ENCODE measurements around the gene FOXO4.
A peak's percentile ranks its signal among the peaks of the same experiment; 100 is the strongest.

FOXO4 gene

DNA sequence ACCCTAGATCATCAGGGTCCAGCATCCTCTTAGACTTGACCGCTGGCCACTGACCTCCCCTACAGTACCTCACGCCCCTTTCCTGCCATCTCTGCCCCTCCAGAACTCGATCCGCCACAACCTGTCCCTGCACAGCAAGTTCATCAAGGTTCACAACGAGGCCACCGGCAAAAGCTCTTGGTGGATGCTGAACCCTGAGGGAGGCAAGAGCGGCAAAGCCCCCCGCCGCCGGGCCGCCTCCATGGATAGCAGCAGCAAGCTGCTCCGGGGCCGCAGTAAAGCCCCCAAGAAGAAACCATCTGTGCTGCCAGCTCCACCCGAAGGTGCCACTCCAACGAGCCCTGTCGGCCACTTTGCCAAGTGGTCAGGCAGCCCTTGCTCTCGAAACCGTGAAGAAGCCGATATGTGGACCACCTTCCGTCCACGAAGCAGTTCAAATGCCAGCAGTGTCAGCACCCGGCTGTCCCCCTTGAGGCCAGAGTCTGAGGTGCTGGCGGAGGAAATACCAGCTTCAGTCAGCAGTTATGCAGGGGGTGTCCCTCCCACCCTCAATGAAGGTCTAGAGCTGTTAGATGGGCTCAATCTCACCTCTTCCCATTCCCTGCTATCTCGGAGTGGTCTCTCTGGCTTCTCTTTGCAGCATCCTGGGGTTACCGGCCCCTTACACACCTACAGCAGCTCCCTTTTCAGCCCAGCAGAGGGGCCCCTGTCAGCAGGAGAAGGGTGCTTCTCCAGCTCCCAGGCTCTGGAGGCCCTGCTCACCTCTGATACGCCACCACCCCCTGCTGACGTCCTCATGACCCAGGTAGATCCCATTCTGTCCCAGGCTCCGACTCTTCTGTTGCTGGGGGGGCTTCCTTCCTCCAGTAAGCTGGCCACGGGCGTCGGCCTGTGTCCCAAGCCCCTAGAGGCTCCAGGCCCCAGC lies 5.2 kb downstream of the FOXO4 start:
- DNase-seq: no peak

DNA sequence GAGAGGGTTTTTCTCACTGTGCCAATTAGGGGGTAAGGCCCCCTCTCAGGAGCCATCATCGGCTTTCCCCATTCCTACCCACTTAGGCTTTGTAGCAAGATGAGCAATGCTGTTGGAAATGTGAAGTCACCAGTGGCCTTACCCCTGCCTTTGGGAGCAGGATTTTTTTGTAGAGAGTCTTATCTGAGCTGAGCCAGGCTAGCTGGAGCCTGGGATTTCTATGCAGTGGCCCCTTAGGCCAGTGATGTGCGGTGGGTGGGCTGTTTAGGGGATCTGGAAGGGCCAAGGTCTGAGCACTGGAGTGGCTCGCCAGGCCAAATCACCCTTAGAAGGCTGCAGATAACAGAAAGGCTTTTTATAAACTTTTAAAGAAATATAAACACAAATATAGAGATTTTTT lies 6.6 kb downstream of the FOXO4 start:
- no peak for DNase-seq

DNA sequence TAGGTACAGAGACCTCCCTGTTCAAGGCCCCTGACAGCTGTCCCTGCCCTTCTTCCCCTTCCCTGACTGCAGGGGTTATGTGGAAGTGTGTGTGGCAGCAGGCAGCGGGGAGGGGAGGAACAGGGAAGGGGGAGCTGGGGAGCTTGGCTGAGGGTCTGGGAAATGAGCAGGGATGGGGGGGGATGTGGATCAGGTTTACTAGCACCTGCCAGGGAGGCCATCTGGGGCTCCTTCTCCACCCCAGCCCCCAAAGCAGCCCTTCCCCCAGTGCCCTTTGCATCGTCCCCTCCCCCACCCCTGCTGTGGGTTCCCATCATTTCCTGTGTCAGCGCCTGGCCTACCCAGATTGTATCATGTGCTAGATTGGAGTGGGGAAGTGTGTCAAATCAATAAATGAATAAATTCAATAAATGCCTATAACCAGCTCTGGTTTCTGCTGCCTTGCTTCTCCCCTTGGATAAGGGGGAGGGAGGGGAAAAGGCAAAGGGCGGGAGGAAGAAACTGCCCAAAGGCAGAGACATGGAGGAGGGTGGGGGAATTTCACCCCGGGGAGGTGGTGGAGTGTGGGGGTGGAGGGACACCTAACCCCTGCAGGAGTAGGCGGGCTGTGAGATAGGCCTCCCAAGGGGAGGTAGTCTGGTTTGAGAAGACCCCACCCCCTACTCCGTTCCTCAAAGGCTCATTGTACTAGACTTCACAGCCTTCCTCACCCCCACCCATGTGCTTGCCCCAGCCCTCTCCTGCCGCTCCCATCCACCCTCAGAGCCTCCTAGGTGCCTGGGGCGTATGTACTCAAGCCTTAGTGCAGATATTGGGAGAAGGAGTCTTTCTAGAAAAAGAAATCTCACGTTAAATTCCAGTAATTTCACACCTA lies 7.7 kb downstream of the FOXO4 start:
- DNase-seq: peak; percentile 59

DNA sequence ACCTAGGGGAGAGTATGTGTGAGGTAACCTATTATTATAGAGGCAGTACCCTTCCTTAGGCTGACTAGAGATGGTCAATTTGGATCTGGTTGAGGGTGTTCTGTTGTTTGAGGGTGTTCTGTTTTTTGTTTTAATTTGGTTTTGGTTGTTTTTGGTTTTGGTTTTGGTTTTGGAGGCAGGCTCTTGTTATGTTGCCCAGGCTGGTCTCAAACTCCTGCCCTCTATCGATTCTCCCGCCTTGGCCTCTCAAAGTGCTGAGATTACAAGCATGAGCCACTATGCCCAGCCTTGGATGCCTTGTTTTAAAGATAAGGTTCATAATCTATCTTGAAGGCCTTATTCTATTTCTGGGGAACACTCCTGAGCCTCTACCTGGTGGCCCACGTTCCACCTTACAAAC lies 10.0 kb downstream of the FOXO4 start:
- no peak for DNase-seq

DNA sequence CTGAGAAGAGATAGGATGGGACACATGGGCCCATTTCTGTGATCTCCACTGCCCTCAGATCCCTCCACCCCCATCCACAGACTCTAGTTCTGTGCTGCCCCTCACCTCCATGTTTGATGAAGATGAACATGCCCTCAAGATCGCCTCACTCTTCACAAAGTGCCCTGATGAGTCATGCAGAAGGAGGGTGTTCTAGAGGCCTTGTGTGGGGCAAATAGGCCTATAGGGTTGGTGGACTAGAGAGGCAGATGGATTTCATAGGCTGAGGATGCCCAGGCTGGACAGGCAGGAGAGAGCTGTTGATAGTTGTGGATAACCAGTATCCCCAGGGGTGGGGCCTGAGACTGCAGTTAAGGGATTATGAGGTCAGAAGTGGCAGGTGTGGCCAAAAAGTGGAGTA lies 10.8 kb downstream of the FOXO4 start, which contains the start of gene CXorf65:
TSS of gene CXorf65 (minus strand) at position 314 of the 400 bp plus-strand sequence. CDS start at position 130, 184 bp downstream.
- peak; percentile 55 for DNase-seq

DNA sequence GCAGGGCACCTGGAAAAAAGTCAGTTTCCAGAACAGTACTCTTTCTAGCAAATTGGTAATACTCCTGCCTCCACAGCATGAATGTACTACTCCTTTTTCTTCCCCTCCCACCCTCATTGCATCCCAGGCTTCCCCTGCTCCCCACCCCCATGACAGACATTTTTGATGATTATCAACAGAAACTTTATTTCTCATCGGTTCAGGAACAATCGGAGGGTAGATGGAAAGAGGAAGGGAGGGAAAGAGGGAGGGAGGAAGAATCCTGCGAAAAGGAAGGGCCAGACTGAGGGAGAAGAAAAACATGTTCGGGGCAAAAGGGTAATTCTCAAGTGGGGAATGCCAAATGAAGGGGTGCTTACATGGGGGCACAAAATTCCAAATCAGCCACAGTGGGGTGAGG lies 11.6 kb downstream of the FOXO4 start:
- DNase-seq: no peak

DNA sequence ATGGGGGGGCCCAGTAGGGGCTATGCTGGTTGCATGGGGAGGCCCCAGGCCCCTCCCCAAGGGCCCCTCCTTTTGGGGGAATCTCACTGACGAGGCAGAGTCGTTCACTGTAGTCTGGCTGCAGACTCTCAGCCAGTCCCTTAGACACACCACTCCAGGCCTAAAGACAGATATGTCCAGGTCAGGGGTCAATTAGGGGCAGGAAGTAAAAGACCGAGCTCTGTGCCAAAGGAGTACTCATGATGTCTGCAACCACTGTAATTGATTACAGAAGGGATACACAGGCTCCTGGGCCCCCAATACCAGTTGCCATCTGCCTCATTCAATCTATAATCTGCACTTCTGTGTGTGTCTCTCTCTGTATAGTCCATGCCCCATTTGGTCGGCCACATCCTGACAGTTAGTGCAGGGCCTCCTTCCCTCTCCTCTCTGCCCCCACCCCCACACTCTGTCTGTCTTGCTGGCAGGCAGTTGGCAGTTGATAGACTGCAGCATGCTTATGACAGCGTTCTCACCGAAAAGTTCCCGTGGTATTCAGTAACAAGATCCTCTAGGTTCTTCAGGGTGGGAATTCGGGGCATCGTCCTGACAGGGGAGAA lies 12.2 kb downstream of the FOXO4 start:
- no peak for DNase-seq

DNA sequence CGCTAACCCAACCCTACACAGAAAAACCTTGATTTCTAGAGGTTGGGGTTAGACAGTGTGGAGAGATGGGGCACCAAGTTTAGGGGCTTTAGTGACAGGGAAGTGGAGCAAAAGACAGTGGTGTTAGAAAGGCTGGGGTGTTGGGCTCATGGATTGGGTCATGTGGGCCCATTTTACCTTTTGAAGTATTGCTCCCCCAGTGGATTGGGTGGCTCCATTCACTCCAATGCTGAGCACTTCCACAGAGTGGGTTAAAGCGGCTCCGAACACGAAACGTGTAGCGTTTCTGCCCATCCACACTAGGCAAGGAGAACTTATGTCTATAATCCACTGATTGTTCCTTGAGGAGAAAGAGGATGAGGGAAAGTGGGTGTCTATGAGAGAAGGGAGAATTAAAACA lies 13.4 kb downstream of the FOXO4 start:
- no peak for DNase-seq

DNA sequence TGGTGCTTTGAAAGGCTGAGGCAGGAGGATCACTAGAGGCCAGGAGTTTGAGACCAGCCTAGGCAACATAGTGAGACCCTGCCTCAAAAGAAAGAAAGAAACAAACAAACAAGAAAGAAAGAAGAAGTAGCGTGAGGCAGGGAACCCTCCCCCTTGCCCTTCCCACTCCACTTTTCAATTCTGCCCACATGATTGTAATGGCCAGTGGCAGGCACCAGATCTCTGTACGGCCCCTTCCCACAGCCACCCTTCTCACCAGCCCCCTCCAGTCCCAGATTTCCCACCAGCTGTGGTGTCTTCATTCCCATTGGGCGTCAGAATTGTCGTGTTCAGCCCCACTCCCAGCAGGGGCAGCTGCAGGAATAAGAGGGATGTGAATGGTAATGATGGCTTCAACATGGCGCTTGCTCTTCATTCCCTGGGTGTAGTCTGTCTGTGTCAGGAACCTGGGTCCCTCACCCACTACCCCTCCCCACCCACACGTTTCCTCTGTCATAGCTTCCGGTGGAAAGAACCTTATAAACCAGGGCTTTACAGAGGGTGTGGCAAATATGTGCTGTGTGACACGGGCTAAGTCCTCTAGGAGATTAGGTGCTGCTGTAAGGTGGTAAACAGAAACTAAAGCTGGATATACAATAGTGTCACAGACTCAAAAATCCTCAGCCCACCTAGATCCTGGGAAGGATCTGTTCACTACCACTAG lies 15.6 kb downstream of the FOXO4 start, which contains the start of gene IL2RG:
TSS of gene IL2RG (minus strand) at position 437 of the 703 bp plus-strand sequence. CDS start at position 399, 38 bp downstream.
- peak; percentile 92 for DNase-seq

DNA sequence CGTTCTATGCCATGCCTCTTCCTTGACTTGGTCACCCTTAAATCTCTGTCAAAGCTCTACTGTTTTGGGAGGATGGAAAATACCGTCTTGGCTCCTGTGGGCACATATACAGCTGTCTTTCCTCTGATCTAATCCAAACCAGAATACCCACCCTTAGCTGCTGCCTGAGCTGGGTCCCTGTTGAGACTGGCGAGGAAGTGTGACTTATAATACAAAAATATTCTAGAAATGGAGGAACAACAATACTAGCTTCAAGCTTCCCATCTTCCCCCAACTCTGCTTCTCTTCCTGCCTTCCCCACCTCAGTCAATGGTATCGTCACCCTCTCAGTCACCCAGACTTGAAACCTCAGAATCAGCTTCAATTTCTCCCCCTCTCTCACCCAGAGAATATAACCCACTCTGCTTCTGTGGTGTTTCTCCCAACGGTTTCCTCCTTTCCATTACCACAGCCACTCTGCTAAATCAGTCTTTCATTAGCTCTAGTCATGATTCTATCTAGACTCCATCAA lies 16.3 kb downstream of the FOXO4 start:
- peak; percentile 54 for DNase-seq

DNA sequence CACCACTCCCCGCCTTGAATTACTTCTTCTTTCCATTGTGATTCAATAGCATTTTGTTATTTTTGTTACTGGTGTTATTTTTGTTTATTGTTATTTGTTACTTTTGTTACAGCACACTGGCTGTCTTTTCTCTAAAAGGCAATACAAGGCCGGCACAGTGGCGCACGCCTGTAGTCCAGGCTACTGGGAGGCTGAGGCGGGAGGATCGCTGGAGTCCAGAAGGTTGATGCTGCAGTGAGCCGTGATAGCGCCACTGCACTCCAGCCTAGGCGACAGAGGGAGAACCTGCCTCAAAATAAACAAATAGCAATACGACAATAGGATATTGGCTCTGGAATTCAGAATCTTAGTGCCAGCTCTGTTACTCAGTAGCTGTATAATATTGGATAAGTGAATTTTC lies 21.7 kb downstream of the FOXO4 start:
- no peak for DNase-seq

DNA sequence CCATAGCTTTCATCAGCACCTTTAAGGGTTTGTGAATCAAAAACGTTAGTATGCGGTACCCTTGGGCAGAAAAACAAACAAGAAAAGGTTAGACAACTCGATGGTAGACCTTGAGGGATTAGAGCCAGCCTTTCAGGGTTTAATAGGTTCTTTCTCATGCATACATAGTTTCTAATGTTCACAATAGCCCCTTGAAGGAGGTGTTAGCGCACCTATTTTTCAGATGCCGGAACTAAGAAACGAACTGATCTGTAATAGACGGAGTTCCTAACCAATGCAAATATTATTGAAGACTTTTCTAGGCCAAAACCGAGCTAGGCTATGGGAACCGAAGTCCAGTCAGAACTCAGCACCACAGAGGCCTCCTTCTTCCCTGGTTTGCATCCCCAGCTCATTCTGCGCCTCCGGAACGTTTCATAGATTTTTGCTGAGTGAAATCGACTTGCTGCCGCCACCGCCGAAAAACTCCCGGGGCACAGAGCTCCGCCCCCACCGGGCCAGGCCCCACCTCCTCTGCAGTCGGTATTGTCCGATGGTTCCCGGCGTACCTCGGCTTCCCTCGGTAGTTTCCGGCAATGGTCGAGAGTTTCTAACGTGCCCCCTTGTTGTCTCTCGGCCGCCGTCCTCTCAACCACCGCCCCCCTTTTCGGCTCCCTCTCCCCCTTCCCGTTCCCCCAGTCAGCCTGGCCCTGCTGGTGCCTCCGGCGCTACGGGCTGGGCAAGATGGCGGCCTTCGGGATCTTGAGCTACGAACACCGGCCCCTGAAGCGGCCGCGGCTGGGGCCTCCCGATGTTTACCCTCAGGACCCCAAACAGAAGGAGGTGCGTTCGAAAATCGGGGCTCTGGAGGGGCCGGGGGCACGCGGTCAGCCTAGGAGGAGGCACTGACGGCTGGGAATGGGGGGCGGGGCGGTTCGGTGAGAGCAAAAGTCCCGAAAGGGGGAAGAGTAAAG lies 22.7 kb downstream of the FOXO4 start, which contains the start of gene MED12:
TSS of gene MED12 (plus strand) at position 565 of the 953 bp plus-strand sequence. CDS start at position 724, 159 bp downstream.
- peak; percentile 76 for DNase-seq

DNA sequence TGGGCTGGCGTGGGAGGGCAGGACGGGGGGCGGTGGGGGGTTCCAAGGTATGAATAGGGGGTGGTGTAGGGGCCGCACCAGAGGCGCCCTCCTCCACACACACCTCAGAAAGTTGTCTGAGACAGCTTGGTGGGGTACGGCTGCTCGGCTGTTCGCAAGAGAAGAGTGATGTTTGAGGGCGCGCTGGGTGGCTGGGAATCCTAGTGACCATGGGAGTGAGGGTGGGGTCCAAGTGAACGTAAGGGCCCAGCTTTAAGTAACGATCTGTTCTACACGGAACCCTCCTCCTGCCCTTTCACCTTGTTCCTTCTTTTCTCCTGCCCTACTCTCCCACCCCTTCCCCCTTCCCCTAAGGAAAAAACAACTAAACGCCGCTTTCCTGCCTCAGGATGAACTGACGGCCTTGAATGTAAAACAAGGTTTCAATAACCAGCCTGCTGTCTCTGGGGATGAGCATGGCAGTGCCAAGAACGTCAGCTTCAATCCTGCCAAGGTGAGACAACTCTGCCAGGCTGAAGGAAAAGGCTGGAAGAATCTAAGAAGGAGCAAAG lies 23.4 kb downstream of the FOXO4 start:
- DNase-seq: no peak

DNA sequence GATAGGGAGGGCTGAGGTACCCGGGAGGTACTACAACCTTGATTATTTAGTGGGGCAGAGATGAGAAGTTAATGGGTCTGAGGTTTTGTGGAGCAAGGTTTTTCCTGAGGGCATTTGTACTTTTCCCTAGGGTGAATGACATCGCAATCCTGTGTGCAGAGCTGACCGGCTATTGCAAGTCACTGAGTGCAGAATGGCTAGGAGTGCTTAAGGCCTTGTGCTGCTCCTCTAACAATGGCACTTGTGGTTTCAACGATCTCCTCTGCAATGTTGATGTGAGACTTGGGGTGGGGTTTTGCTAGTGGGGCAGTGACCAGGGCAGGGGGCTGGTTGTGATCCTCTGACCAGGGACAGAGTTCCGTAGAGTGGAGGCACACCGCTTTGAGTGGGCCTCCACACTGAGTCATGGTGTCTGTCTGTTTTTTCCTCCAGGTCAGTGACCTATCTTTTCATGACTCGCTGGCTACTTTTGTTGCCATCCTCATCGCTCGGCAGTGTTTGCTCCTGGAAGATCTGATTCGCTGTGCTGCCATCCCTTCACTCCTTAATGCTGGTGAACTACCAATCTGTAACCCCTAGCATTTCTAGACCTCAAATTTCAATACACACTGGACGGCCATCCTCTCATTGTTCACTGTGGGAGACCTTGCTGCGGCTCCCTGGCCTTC lies 32.6 kb downstream of the FOXO4 start:
- DNase-seq: no peak

DNA sequence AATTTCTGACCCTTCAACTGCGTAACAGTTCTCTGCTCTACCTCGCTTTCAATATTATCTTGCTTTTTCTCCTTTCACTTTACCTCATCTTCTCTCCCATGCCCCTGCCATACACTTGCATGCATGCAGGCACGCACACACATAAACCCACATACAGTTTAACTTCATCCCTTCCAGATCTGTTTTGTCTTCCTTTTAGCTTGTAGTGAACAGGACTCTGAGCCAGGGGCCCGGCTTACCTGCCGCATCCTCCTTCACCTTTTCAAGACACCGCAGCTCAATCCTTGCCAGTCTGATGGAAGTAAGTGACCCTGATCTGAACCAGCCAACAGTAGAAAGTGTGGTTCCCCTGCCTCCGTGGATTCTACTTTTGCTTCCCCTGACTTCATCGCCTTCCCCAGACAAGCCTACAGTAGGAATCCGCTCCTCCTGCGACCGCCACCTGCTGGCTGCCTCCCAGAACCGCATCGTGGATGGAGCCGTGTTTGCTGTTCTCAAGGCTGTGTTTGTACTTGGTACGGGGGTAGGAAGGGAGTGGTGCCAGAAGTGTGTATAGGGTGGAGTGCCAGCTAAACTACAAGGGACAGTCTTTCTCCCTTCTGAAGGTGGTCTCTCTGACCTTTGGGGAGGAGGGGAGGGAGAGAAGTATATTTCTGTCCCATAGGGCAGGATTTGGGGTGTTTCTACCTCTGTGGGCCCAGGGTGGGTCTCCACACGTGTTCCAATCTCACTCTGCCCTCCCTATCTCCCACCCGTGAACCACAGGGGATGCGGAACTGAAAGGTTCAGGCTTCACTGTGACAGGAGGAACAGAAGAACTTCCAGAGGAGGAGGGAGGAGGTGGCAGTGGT lies 33.5 kb downstream of the FOXO4 start:
- peak; percentile 72 for DNase-seq

DNA sequence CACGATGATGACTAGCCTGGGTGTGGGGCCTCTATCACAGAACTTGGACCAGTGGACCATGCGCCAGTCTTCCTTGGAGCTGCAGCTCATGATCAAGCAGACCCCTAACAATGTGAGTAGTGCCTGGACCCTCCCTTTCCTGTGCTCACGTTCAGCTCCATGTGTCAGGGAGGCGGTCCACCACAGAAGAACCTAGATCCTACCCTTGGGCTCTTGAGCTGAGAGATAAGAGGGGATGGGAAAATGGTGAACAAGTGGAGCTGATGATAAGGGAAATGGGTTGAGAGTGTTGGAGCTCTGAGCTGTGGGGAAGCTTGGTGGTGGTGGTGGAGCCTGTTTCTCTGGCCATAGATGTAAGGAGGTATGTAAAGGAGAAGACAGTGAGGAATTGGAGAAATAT lies 35.9 kb downstream of the FOXO4 start:
- DNase-seq: no peak

DNA sequence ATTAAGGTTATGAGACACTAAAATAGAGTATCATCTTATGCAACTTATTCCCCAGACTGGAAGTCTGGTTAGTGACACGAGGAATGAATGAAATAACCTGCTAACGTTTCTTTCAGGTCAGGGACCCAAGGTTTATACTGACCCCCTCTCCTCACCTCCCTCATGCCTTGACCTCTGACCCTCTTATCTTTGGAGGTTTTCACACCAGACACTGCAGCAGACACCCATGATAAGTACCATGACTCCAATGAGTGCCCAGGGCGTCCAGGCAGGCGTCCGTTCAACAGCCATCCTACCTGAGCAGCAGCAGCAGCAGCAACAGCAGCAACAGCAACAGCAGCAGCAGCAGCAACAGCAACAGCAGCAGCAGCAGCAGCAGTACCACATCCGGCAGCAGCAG lies 44.8 kb downstream of the FOXO4 start:
- DNase-seq: no peak

DNA sequence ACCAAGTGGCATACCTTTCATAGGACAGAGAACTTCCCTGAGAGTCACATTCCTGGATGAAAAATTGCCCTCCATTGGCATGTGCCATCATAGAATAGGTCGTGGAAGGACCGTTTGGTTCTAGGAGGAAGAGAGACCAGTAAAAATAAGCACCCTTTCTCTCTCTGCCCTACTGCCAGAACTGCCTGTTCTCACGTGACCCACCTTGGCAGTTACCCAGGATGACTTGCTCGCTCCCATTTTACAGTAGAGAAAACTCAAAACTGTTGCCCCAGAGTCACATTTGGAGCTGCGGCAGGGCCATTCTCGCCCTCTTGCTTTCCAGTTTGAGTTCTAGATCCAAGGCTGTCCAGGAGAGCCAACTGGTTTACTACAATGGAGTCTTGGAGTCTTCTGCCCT lies 47.9 kb downstream of the FOXO4 start:
- DNase-seq: no peak

DNA sequence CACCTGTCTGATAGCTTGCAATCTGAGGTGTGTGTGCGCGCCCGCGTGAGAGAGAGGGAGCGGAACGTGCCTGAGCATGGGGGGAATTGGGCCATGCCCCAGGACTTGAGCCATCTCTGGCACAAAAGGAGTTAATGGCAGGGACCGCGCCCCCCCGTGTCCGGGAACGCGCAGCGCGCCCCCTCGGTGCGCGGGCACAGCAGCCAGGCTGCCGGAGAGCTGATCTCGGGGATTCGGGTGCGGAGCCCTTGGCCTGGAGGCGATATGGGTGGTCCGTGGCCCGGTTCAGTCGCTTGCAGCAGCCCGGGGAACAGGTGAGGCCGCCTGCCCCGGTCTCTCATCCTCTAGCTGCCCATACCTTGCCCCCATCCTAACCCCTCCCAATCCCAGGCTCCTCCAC lies 49.0 kb downstream of the FOXO4 start, which contains the start of gene NLGN3:
TSS of gene NLGN3 (plus strand) at position 191 of the 400 bp plus-strand sequence. CDS start 2,909 bp downstream, outside the sequence.
- DNase-seq: no peak

All from CD4-positive, alpha-beta T cell treated with Interleukin-4 for 4 hours (primary cell).